H1 (cell line): ENCODE measurements around the gene SLC38A7. TPM values are rescaled to one million over a fixed set of nuclear protein-coding genes. Genes with fewer than 3 reads are reported as not detected.

ENCODE experiments used
- CBX8 ChIP-seq: fragments of 300-800, 300-1000 bp; sonication (generic); IDR thresholded peaks from 2 replicates; pipeline ENCODE4 v1.7.1; 2016; ENCODE audit warnings: low read depth, low read length, borderline replicate concordance
- GTF2F1 ChIP-seq: IDR thresholded peaks from 2 replicates; pipeline ENCODE4 v1.6.1; 2012; ENCODE audit warnings: low read depth, low read length, improper control_type of control experiment, borderline replicate concordance
- MAFK ChIP-seq: IDR thresholded peaks from 2 replicates; pipeline ENCODE4 v1.6.1; 2012; ENCODE audit warnings: low read depth, mild to moderate bottlenecking, improper control_type of control experiment, low read length
- TEAD4 ChIP-seq: IDR thresholded peaks from 2 replicates; pipeline ENCODE4 v1.6.1; 2012; ENCODE audit warnings: low read depth, low read length, inconsistent platforms, mixed read lengths
- polyA plus RNA-seq, 7 experiments: library from polyadenylated mRNA; depleted of rRNA in 3 of 7; stranded (reverse) in 5 of 7; unstranded in 2 of 7; fragments of >200 nt in 5 of 7; fragments of 200-250 nt in 2 of 7; gene quantifications; 1 replicate in 5 of 7; 2 replicates in 1 of 7; 4 replicates in 1 of 7; pipeline versions ENCODE4 v1.2.1 to v1.2.3, GENCODE V29; 2011 to 2013; ENCODE audit warnings: missing spikeins in 2 of 7, mixed read lengths in 2 of 7
- total RNA-seq: library from RNA; stranded (reverse); fragmentation: NEBNext Ultra II Directional; extraction: Animal tissue kit (Norgen Biotek cat#: 25700); gene quantifications from 2 replicates; pipeline ENCODE4 v1.2.1, GENCODE V29; 2021

SLC38A7 gene
- total and polyA plus RNA-seq, 2 of the 8 experiments (the other 6 are each of a cell fraction or from before 2014, with no cell fraction given) = 26.7 to 28.0 TPM

DNA sequence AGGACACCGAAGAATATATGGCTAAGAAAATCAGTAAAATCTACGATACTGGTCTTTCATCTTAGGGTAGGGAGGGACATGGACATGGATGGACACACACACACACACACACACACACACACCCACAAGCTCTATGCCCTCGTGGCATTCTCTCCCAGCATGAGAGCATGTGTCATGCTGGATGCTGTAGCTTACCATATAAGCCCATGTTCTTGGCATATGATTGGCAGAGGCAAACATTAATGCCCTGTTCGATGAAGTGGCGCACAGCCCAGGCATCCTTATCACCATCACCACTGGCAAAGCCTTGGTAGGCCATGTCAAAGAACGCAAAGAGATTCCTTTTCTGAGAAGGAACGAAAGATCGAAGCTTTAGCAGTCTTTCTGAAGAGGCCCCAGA, 31.9 kb upstream of the SLC38A7 start (continued):
- TF ChIP-seq TEAD4 = no peak
- no peak for TF ChIP-seq MAFK
- TF ChIP-seq GTF2F1 = no peak
- no peak for TF ChIP-seq CBX8
